Stimulated activated CD4-positive, alpha-beta T cell treated with anti-CD3 and anti-CD28 coated beads, Interleukin-4, amount 100 ng/mL, for 4 hours (primary cell): ENCODE measurements around the gene ADGRE3.
"Not testable (repeated sequence)": the region's sequence is repeated elsewhere in the genome, so short reads cannot be mapped to it uniquely, and the experiment has no call there.

Source experiments
- DNase-seq, 2 experiments: peaks; one replicate each; pipeline ENCODE4 v3.0.0-alpha.2; 2020

Gene ADGRE3

DNA sequence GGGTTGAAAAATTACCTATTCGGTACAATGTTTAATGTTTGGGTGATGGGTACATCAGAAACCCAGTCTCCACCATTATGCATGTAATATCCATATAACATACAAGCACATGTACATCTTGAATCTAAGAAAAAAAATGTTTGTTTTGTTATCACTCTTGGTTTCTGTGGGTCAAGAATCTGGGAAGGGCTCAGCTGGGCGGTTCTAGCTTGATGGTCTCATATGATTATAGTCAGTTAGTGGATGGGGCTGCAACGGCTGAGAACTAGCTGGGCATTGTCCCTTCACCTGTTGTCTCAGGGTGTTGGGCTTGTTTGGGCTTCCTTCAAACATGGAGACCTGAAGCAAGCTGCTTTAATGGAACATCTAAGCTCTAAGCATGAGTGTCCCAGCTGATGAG, 4.7 kb downstream of the ADGRE3 start:
- no peak for DNase-seq

DNA sequence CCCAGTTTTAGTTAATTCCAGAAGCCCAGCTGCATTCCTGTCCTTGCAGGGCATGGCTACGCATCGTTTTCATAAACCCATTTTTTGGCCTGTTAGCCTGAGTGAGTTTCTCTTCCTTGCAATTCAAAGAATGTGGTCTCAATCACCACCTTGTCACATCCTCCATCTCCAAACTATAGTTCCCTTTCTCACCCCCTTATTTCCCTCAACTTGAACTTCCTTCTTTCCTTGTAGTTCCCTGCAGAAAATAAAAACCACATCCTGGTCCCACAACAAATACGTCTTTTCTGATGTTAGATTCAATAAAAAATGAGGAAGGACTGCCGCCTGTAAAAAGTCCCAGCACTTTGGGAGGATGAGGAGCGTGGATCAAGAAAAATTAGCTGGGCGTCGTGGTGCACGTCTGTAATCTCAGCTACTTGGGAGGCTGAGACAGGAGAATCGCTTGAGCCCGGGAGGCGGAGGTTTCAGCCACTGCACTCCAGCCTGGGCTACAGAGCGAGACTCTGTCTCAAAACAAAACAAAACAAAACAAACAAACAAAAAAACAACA, 13.2 kb downstream of the ADGRE3 start:
- no peak for DNase-seq

- DNase-seq = no peak
These were observed 14.7 kb downstream of the ADGRE3 start for GRCh38 chr19:14659874-14660489.

DNA sequence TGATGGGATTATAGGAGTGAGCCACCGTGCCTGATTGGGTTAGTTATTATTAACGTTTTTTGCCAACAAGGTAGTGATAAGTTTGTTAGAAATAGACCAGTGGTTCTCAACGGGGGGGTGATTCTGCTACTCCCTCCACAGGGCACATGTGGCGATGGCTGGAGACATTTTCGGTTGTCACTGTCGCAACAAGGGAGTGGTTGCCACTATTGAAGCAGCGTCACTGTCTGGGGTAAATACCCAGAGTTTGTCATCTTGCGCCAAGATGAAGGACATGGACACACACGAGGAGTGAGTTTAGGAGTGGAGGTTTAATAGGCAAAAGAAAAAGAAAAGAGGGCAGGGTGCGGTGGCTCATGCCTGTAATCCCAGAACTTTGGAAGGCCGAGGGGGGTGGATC, 18.9 kb downstream of the ADGRE3 start:
- no peak for DNase-seq

DNA sequence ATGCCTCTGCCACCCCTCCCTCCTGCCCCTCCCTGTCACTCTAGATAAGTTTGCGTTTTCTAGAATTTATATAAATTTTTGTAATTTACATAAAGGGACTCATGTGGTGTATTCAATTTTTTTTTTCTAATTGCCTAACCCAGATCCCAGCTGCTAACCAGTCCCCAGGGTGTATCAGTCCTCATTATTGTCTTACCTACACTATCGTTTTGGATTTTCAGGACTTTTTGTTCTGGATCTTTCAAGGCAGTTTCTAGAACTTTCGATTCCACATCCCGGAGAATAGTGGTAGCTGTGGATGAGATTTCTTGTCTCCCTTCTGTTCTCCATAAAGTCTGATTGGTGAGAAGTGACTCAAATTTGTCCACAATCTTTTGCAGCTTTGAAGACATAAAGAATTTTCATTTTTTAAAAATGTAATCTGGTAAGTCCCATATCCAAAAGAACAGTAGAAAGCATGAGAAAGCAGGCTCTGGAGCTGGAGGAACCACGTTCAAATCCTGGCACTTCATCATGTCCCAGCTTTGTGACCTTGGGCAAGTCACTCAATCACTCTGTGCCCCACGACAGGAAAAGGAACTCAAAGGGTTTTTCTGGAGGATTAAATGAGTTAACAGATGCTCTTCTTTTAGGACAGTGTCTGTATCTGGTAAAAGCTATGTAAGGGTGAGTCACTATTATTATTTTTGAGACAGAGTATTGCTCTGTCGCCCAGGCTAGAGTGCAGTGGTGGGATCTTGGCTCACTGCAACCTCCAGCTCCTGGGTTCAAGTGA, 19.7 kb downstream of the ADGRE3 start:
- DNase-seq = no peak

DNA sequence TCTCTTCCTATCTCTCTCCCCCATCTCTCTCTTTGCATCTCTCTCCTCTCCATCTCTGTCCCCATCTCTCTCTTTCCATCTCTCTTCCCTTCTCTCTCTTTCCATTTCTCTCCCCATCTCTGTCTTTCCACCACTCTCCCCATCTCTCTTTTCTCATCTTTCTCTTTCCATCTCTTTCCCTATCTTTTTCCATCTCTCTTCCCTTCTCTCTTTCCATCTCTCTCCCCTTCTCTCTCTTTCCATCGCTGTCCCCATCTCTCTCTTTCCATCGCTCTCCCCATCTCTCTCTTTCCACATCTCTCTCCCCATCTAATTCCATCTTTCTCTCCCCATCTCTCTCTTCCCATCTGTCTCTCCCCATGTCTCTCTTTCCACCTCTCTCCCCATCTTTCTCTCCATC, 24.5 kb downstream of the ADGRE3 start:
- no peak for DNase-seq

- no peak for DNase-seq
These were observed 25.6 kb downstream of the ADGRE3 start for GRCh38 chr19:14649020-14649419.

GRCh38 chr19:14648506-14648905, 26.1 kb downstream of the ADGRE3 start:
- DNase-seq = no peak

DNA sequence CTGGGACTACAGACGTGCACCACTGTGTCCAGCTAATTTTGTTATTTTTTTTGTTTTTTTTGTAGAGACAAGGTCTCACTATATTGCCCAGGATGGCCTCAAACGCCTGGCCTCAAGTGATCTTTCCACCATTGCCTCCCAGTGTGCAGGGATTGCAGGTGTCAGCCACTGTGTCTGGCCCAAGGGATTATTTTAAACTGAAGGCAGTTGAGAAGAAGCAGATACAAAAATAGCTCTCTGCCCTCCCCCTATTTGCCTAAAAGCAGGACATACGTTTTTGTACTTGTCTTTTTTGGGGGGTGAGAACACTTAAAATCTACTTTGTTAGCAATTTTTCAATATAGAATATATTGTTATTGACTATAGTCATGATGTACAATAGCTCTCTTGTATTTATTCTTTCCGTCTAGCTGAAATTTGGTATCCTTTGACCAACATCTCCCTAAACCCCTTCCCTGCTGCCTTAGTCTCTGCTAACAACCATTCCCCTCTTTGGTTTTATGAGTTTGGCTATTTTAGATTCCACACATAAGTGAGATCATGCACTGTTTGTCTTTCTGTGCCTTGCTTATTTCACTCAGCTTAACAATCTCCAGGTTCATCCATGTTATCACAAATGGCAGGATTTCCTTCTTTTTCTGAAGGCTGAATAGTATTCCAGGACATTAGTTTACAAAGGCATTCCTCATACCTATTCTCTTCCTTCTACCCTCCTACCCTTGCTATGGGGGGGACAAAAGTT, 34.9 kb downstream of the ADGRE3 start:
- DNase-seq = no peak

DNA sequence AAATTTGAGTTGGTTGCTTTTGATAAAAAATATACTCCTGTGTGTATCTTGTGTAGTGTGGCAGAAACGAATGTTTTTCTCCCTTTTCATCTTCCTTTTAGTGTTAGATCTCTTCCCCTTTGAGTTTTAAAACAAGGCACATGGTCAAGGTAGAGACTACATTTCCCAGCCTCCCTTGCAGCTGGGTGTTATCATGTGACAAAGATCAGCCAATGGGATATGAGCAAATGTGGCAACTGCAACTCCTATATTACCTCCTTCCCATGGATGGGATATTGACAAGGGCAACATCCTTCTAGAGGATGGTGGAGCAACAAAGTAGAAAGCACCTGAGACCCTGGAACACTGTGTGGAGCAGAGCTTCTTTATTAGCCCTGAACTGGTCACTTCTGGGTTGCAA, 42.4 kb downstream of the ADGRE3 start:
- no peak for DNase-seq

- DNase-seq = no peak
These were observed 45.1 kb downstream of the ADGRE3 start for GRCh38 chr19:14629557-14629956.

GRCh38 chr19:14624491-14624890, 50.2 kb downstream of the ADGRE3 start:
- DNase-seq = not testable (repeated sequence)

DNA sequence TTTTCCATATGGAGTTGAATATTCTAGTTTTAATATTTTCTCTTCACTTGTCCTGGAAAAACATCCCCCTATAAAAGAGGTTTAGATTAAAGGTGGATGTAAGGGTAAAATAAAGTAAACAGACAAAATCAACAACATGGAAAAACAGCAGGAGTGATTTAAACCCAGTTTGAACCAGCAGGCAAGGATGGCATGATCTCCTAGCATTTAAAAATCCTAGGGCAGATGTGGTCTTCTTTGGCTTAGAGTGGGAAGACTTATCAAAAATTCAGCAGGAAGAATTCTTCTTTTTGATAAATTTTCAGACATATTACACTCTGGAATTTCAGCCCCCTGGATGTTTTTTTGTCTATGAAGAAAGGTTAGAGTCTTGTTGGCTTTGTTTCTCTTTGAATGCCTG, 55.2 kb downstream of the ADGRE3 start:
- DNase-seq = no peak

- DNase-seq = no peak
These were observed 58.2 kb downstream of the ADGRE3 start for GRCh38 chr19:14616407-14616806.

- no peak for DNase-seq
These were observed 59.0 kb downstream of the ADGRE3 start for GRCh38 chr19:14615623-14616022.

GRCh38 chr19:14614099-14614412, 60.6 kb downstream of the ADGRE3 start:
- no peak for DNase-seq

- not testable (repeated sequence) for DNase-seq
These were observed 61.1 kb downstream of the ADGRE3 start for GRCh38 chr19:14613399-14614098.

DNA sequence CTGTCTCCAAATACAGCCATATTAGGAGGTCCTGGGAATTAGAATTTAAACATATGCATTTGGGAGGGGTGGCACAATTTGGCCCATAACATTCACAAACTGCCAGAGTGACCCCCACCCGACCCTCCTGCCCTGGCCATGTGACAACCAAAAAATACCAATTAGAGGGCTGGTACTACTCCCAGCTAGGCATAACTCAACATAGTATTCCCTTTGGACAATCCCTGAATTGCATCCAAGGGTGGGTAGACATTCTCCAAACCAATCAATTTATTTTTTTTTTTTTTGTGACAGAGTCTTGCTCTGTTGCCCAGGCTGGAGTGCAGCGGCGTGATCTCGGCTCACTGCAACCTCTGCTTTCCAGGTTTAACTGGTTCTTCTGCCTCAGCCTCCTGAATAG, 62.0 kb downstream of the ADGRE3 start:
- DNase-seq = no peak

DNA sequence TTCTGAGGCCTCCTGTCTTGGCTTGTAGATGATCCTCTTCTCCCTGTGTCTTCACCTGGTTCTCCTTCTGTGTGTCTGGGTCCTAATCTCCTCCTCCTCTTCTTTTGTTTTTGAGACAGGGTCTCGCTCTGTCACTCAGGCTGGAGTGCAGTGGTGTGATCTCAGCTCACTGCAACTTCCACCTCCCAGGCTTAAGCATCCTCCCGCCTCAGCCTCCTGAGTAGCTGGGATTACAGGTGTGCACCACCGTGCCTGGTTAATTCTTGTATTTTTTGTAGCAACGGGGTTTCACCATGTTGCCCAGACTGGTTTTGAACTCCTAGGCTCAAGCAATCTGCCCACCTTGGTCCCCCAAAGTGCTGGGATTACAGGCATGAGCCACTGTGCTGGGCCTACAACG, 62.4 kb downstream of the ADGRE3 start:
- DNase-seq = not testable (repeated sequence)

DNA sequence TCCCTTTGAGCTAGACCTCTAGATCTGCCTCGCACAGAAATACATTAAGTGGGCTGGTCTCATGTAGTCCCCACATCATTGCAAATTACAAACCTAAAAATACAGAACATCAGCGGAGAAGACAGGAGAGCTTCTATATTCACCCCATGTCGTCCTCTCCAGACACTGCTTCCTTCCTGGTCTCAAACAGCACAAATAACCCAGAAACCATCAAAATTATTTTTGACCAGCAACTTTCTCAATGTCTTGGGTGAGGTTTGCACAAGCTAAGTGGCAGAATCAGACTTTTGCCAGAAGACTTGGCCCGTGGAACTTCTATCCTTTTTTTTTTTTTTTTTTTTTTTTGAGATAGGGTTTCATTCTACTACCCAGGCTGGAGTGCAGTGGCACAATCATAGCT, 63.6 kb downstream of the ADGRE3 start:
- DNase-seq = no peak

DNA sequence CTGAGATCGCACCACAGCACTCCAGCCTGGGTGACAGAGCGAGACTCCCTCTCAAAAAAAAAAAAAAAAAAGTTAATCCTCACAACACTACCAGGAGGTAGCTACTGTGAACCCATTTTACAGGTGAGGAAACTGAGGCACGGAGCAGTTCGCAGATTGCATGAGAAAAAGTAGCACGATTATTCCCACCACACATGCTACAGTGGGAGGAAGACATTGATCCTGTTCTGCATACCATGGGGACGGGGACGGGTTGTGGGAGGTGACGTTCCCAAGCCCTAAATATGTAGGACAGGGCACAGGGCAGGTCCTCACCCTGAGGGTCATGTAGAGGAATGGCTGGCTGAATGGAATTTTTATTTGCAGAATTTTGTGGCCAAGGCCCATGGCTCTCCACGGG, 68.0 kb downstream of the ADGRE3 start:
- no peak for DNase-seq

GRCh38 chr19:14603990-14604387, 70.7 kb downstream of the ADGRE3 start:
- no peak for DNase-seq

DNA sequence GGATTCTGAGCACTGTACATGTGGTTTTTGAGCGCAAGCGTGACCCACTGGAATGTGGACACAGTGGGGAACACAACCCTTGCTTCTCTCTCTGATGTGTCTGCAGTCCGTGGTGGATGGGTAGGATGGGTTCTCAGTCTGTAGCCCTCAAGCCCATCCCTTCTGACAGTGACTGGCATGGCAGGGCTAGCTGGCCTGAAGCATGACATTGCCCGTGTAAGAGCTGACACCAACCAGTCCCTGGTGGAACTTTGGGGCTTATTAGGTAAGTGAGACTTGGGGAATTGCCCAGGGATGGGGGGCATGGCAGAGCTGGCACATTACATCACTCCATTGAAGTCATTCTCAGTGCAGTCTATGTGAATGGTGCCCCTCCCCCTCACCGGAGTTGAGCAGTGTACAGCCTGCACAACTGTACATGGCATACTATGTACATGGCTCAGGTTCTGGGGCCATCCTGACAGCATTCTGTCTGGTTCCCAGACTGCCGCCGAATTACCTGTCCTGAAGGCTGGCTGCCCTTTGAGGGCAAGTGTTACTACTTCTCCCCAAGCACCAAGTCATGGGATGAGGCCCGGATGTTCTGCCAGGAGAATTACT, 75.0 kb downstream of the ADGRE3 start:
- DNase-seq = no peak
